ENCODE measurements around the gene NUP133. TPM values are rescaled to one million over a fixed set of nuclear protein-coding genes. Genes with fewer than 3 reads are reported as not detected.

NUP133 gene
- total and polyA plus RNA-seq, 10 of the 15 experiments (the other 5 are each of a cell fraction or from before 2014, with no cell fraction given), result 10.9 to 45.4 (median 29.2) TPM

DNA sequence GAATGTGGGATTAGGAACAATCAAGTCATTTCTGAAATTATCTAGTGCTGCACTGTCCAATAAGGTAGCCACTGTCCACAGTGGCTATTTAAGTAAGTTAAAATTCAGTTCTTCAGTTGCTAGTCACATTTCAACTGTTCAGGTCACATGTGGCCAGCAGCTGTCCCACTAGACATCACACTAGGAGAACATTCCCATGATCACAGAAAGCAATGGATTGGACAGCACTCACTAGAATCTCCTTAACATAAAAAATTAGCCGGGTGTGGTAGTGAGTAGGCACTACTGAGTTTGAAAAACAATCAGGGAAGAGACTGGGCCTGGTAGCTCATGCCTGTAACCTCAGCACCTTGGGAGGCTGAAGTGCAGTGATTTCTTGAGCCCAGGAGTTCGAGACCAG, 33.6 kb downstream of the NUP133 start (continued):
- TF ChIP-seq, protein P1, sequence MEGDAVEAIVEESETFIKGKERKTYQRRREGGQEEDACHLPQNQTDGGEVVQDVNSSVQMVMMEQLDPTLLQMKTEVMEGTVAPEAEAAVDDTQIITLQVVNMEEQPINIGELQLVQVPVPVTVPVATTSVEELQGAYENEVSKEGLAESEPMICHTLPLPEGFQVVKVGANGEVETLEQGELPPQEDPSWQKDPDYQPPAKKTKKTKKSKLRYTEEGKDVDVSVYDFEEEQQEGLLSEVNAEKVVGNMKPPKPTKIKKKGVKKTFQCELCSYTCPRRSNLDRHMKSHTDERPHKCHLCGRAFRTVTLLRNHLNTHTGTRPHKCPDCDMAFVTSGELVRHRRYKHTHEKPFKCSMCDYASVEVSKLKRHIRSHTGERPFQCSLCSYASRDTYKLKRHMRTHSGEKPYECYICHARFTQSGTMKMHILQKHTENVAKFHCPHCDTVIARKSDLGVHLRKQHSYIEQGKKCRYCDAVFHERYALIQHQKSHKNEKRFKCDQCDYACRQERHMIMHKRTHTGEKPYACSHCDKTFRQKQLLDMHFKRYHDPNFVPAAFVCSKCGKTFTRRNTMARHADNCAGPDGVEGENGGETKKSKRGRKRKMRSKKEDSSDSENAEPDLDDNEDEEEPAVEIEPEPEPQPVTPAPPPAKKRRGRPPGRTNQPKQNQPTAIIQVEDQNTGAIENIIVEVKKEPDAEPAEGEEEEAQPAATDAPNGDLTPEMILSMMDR (IDR thresholded peaks at IDR 0.05 in 2 of 3, conservative IDR thresholded peaks at IDR 0.05 in 1 of 3; ENCODE audit: control insufficient read depth in 2 of 3, extremely low read depth in 1 of 3, insufficient read depth in 1 of 3, low read depth in 3 of 3, low read length in 3 of 3), result no peak
- TF ChIP-seq EGR1 (IDR thresholded peaks at IDR 0.05; ENCODE audit: borderline replicate concordance in 1 of 2, low read depth in 2 of 2, low read length in 2 of 2), result no peak

DNA sequence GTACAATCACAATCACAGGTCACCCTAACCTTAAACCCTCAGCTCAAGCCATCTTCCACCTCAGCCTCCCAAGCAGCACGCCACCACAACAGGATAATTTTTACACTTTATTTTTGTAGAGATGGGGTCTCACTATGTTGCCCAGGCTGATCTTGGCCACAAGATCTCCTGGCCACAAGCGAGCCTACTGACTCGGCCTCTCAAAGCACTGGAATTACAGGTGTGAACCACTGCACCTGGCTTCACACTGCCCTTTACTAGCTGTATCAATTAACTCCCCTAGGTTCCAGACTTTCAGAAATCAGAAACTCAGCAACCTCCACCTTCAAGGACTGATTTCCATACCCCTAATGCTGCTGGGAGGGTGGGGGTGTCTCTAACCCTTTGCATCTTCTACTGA, 37.0 kb downstream of the NUP133 start:
- ChIA-PET RAD21 (ENCODE audit: unreplicated experiment) (interaction anchor here (1.1 kb wide), 1 partner anchor 11 kb away, joined by 3 read pairs; no protein-coding TSS in a partner anchor), SMC1A (ENCODE audit: uncharacterized antibody, unreplicated experiment) (interaction anchor here (1.2 kb wide), 1 partner anchor 11 kb away, joined by 3 read pairs; no protein-coding TSS in a partner anchor), POLR2A (no interaction called here), CTCF (interaction anchor here (1.3 kb wide), 1 partner anchor 212 kb away, joined by 6 read pairs; no protein-coding TSS in a partner anchor)
- TF ChIP-seq JUND (IDR thresholded peaks at IDR 0.05; ENCODE audit: low read depth, low read length) (no peak), NFYA (IDR thresholded peaks at IDR 0.05; ENCODE audit: borderline replicate concordance, low read depth, low read length) (no peak), NBN (IDR thresholded peaks at IDR 0.05) (no peak), GATAD2B (conservative IDR thresholded peaks at IDR 0.05; ENCODE audit: low read depth) (no peak), NR2F1 (conservative IDR thresholded peaks at IDR 0.05) (no peak), ZNF217 (IDR thresholded peaks at IDR 0.05) (no peak), MYB (IDR thresholded peaks at IDR 0.05; ENCODE audit: borderline replicate concordance, low read depth, low read length) (no peak)
- TF ChIP-seq, protein P2, sequence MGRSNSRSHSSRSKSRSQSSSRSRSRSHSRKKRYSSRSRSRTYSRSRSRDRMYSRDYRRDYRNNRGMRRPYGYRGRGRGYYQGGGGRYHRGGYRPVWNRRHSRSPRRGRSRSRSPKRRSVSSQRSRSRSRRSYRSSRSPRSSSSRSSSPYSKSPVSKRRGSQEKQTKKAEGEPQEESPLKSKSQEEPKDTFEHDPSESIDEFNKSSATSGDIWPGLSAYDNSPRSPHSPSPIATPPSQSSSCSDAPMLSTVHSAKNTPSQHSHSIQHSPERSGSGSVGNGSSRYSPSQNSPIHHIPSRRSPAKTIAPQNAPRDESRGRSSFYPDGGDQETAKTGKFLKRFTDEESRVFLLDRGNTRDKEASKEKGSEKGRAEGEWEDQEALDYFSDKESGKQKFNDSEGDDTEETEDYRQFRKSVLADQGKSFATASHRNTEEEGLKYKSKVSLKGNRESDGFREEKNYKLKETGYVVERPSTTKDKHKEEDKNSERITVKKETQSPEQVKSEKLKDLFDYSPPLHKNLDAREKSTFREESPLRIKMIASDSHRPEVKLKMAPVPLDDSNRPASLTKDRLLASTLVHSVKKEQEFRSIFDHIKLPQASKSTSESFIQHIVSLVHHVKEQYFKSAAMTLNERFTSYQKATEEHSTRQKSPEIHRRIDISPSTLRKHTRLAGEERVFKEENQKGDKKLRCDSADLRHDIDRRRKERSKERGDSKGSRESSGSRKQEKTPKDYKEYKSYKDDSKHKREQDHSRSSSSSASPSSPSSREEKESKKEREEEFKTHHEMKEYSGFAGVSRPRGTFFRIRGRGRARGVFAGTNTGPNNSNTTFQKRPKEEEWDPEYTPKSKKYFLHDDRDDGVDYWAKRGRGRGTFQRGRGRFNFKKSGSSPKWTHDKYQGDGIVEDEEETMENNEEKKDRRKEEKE (IDR thresholded peaks at IDR 0.05), result no peak
- TF ChIP-seq, protein P3, sequence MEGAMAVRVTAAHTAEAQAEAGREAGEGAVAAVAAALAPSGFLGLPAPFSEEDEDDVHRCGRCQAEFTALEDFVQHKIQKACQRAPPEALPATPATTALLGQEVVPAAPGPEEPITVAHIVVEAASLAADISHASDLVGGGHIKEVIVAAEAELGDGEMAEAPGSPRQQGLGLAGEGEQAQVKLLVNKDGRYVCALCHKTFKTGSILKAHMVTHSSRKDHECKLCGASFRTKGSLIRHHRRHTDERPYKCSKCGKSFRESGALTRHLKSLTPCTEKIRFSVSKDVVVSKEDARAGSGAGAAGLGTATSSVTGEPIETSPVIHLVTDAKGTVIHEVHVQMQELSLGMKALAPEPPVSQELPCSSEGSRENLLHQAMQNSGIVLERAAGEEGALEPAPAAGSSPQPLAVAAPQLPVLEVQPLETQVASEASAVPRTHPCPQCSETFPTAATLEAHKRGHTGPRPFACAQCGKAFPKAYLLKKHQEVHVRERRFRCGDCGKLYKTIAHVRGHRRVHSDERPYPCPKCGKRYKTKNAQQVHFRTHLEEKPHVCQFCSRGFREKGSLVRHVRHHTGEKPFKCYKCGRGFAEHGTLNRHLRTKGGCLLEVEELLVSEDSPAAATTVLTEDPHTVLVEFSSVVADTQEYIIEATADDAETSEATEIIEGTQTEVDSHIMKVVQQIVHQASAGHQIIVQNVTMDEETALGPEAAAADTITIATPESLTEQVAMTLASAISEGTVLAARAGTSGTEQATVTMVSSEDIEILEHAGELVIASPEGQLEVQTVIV (IDR thresholded peaks at IDR 0.05; ENCODE audit: borderline replicate concordance, partially characterized antibody), result no peak
- Histone ChIP-seq H3K9me3 (replicated peaks; ENCODE audit: control insufficient read depth, insufficient read depth, low read length) (no peaks in the 10 kb centered on the region), H3K4me1 (ENCODE audit: control insufficient read depth, insufficient read depth, low read length) (no peaks in the 10 kb centered on the region), H3K36me3 (ENCODE audit: control insufficient read depth in 2 of 2, insufficient read depth in 2 of 2, low read length in 1 of 2) (peaks cover 8 to 24% of the 10 kb centered on the region in 2 experiments), H3K27ac (ENCODE audit: control insufficient read depth, insufficient read depth) (no peak overlapping the region), H2AFZ (ENCODE audit: control insufficient read depth, low read depth, low read length) (no peak overlapping the region), H3K4me2 (ENCODE audit: control insufficient read depth, insufficient read depth) (no peak overlapping the region), H3K9ac (ENCODE audit: control insufficient read depth, insufficient read depth, low read length) (no peak overlapping the region), H4K20me1 (ENCODE audit: control insufficient read depth, insufficient read depth) (no peaks in the 10 kb centered on the region; the same call in 1 of the 2 replicates), H3K79me2 (ENCODE audit: control insufficient read depth, insufficient read depth, low read length) (no peaks in the 10 kb centered on the region), H3K27me3 (replicated peaks in 1 of 2; ENCODE audit: control insufficient read depth in 2 of 2, insufficient read depth in 2 of 2, low read length in 1 of 2) (no peaks in the 10 kb centered on the region), H3K4me3 (no peak overlapping the region)
- in situ Hi-C loops (cut with MboI), result no loop called here
- BruUV-seq (replicated peaks), result no TSS peak
- 100% methylated on average over 3 of the region's 3 CpGs for WGBS (ENCODE audit: insufficient coverage, insufficient replicate concordance, low lambda C conversion rate, missing lambda C conversion rate)
- FAIRE-seq (no peak), ATAC-seq (no peak), DNase-seq (ENCODE audit: low read depth, low spot score) (no peak)
- intact Hi-C loops (cut with micrococcal nuclease; ENCODE audit: unreplicated experiment), result no loop called here
